ENCODE results near the gene LRP1B.

DNA sequence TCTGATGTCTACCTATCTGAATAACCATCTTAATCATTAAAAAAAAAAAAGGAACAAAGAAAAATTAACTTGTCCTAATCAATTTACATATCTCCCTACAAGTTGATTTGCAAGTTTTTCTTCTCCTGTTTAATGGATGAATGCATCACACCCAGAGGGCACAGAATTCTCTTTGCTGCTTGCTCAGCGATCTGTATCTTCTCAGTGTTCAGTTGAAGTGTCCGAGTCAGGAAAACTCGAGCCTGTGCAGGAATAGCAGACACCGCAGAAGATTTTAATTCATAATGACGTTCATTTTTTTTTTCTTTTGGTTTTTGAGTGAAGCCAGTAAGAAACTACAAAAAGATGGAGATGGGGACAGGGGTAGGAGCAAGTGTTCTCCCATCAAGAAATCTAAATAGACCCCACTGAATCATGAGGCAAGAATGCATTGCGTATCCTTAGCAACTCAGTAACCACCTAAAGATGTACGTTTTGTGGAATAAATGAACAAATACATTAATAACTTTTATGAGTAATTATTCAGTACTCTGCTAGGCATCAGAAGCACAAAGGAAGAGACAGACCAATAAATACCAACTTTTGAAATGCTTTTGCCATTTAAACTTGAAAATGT, 675.5 kb downstream of the LRP1B start:
- TF ChIP-seq, protein P1, sequence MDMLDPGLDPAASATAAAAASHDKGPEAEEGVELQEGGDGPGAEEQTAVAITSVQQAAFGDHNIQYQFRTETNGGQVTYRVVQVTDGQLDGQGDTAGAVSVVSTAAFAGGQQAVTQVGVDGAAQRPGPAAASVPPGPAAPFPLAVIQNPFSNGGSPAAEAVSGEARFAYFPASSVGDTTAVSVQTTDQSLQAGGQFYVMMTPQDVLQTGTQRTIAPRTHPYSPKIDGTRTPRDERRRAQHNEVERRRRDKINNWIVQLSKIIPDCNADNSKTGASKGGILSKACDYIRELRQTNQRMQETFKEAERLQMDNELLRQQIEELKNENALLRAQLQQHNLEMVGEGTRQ (IDR thresholded peaks at IDR 0.05; ENCODE audit: low read length): no peak
- TF ChIP-seq, protein P2, sequence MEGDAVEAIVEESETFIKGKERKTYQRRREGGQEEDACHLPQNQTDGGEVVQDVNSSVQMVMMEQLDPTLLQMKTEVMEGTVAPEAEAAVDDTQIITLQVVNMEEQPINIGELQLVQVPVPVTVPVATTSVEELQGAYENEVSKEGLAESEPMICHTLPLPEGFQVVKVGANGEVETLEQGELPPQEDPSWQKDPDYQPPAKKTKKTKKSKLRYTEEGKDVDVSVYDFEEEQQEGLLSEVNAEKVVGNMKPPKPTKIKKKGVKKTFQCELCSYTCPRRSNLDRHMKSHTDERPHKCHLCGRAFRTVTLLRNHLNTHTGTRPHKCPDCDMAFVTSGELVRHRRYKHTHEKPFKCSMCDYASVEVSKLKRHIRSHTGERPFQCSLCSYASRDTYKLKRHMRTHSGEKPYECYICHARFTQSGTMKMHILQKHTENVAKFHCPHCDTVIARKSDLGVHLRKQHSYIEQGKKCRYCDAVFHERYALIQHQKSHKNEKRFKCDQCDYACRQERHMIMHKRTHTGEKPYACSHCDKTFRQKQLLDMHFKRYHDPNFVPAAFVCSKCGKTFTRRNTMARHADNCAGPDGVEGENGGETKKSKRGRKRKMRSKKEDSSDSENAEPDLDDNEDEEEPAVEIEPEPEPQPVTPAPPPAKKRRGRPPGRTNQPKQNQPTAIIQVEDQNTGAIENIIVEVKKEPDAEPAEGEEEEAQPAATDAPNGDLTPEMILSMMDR (IDR thresholded peaks at IDR 0.05; ENCODE audit: control extremely low read depth in 1 of 3, insufficient read depth in 1 of 3, low read depth in 1 of 3, low read length in 3 of 3): no peak
- TF ChIP-seq EZH2 (IDR thresholded peaks at IDR 0.05; ENCODE audit: low read depth, low read length, severe bottlenecking): no peak
- no peak for TF ChIP-seq TAF1 (IDR thresholded peaks at IDR 0.05; ENCODE audit: low read depth, low read length)
- no peak for TF ChIP-seq POLR2A (IDR thresholded peaks at IDR 0.05; ENCODE audit: control extremely low read depth in 1 of 2, low read depth in 2 of 2, low read length in 2 of 2)
- TF ChIP-seq CBX5 (IDR thresholded peaks at IDR 0.05; ENCODE audit: low read depth, low read length): no peak
- TF ChIP-seq RAD21 (IDR thresholded peaks at IDR 0.05 in 1 of 2, conservative IDR thresholded peaks at IDR 0.05 in 1 of 2; ENCODE audit: low read depth in 2 of 2, low read length in 2 of 2): no peak
- no peak for TF ChIP-seq POLR2AphosphoS5 (IDR thresholded peaks at IDR 0.05; ENCODE audit: low read depth, low read length)
- TF ChIP-seq RFX5 (IDR thresholded peaks at IDR 0.05; ENCODE audit: borderline replicate concordance, low read depth, low read length): no peak
- TF ChIP-seq, protein P3, sequence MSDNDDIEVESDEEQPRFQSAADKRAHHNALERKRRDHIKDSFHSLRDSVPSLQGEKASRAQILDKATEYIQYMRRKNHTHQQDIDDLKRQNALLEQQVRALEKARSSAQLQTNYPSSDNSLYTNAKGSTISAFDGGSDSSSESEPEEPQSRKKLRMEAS (IDR thresholded peaks at IDR 0.05): no peak
- no peak for TF ChIP-seq SUZ12 (IDR thresholded peaks at IDR 0.05; ENCODE audit: low read length)
- no peak for TF ChIP-seq RBBP5 (IDR thresholded peaks at IDR 0.05; ENCODE audit: borderline replicate concordance, low read depth, low read length)
- TF ChIP-seq SIX5 (IDR thresholded peaks at IDR 0.05; ENCODE audit: low read depth, low read length): no peak

All from H1 (cell line).